Activated CD4-positive, alpha-beta T cell treated with anti-CD3 and anti-CD28 coated beads for 36 hours (primary cell): ENCODE results near the gene STS. TPM values are rescaled to one million over a fixed set of nuclear protein-coding genes. Genes with fewer than 3 reads are reported as not detected.
A peak's percentile ranks its signal among the peaks of the same experiment; 100 is the strongest.

ENCODE experiments used
- ATAC-seq: fragments of 200-7000 bp; cut with Tn5 transposase; one replicate; pipeline ENCODE4 v1.10.0; 2021; ENCODE audit warnings: mild to moderate bottlenecking, moderate library complexity
- CTCF ChIA-PET: fragments of 350-600 bp; sonication (Branson Sonifier 250); formaldehyde crosslinking; loops from one replicate; lab custom pipeline; 2021; ENCODE audit warnings: antibody characterized with exemption; lab: Charles Lee
- POLR2A ChIA-PET: fragments of 350-600 bp; sonication (Branson Sonifier 250); formaldehyde crosslinking; loops from one replicate; lab custom pipeline; 2021; ENCODE audit warnings: antibody characterized with exemption, inconsistent platforms; lab: Charles Lee
- DNase-seq: peaks from one replicate; pipeline ENCODE4 v3.0.0-alpha.2; 2020
- H3K27ac Mint-ChIP-seq: one replicate; pipeline ENCODE4 v1.8.0; 2021; ENCODE audit warnings: mixed read lengths
- H3K27me3 Mint-ChIP-seq: one replicate; pipeline ENCODE4 v1.8.0; 2021; ENCODE audit warnings: mixed read lengths
- H3K36me3 Mint-ChIP-seq: one replicate; pipeline ENCODE4 v1.8.0; 2021; ENCODE audit warnings: low read depth, mixed read lengths
- H3K4me1 Mint-ChIP-seq: one replicate; pipeline ENCODE4 v1.8.0; 2021; ENCODE audit warnings: mixed read lengths
- H3K4me3 Mint-ChIP-seq: one replicate; pipeline ENCODE4 v1.8.0; 2021; ENCODE audit warnings: mild to moderate bottlenecking, moderate library complexity, mixed read lengths
- H3K9me3 Mint-ChIP-seq: one replicate; pipeline ENCODE4 v1.8.0; 2021; ENCODE audit warnings: low read depth, mixed read lengths
- intact Hi-C, 2 experiments: fragments of 100-400 bp; cut with DNase I in 1 of 2; cut with micrococcal nuclease in 1 of 2; formaldehyde crosslinking; loops; one replicate each; pipeline versions ENCODE4 v1.14.2 to v1.15.1; 2022 to 2024; cut with DNase I, micrococcal nuclease
- total RNA-seq, 2 experiments: library from RNA; stranded (reverse); gene quantifications; one replicate each; pipeline ENCODE4 v1.2.3, GENCODE V29; 2021

STS gene
- total RNA-seq = under 1 TPM; 0.50 to 0.70 TPM

GRCh38 chrX:7147413-7147977, at the start of gene STS:
TSS of gene STS (plus strand) at chrX:7147712. CDS start at chrX:7253200, 105,488 bp downstream.
- ChIA-PET CTCF (interaction anchor here (2.8 kb wide), 1 partner anchor 14 kb away, joined by 9 read pairs; no protein-coding TSS in a partner anchor), POLR2A (no interaction called here)
- ATAC-seq (peak; percentile 28), DNase-seq (peak; percentile 47)
- Mint-ChIP-seq H3K36me3 (no peaks in the 10 kb centered on the region), H3K9me3 (no peaks in the 10 kb centered on the region), H3K27me3 (no peaks in the 10 kb centered on the region), H3K4me1 (peaks cover 17% of the 10 kb centered on the region), H3K4me3 (peak within 1 kb of the TSS; percentile 79), H3K27ac (peak within 1 kb of the TSS; percentile 86)
- intact Hi-C loops = loop anchor here in 1 of 2 experiments (5.0 kb wide), 1 partner anchor 780 kb away; the partner anchor contains the start of gene PNPLA4

- intact Hi-C loops = no loop called here
- no peaks in the 10 kb centered on the region for H3K4me1 Mint-ChIP-seq
- peaks cover 18% of the 10 kb centered on the region for H3K36me3 Mint-ChIP-seq
- no peaks in the 10 kb centered on the region for H3K9me3 Mint-ChIP-seq
- H3K4me3 Mint-ChIP-seq = no peak overlapping the region
- ATAC-seq (no peak), DNase-seq (no peak)
- ChIA-PET CTCF (no interaction called here), POLR2A (no interaction called here)
- no peak overlapping the region for H3K27ac Mint-ChIP-seq
- H3K27me3 Mint-ChIP-seq = no peaks in the 10 kb centered on the region
Observed at GRCh38 chrX:7100022-7100421, 47.5 kb upstream of the STS start.

- Mint-ChIP-seq H3K36me3 (peaks cover 19% of the 10 kb centered on the region), H3K4me1 (no peaks in the 10 kb centered on the region), H3K27me3 (no peaks in the 10 kb centered on the region), H3K9me3 (no peaks in the 10 kb centered on the region), H3K27ac (no peak overlapping the region), H3K4me3 (no peak overlapping the region)
- CTCF ChIA-PET = no interaction called here
- intact Hi-C loops = no loop called here
- no peak for DNase-seq
- POLR2A ChIA-PET = no interaction called here
- ATAC-seq = no peak
Observed at GRCh38 chrX:7102119-7102518, 45.4 kb upstream of the STS start.

GRCh38 chrX:7106649-7107048, 40.9 kb upstream of the STS start:
- Mint-ChIP-seq H3K4me3 (no peak overlapping the region), H3K4me1 (peaks cover 20% of the 10 kb centered on the region), H3K27ac (no peak overlapping the region), H3K27me3 (no peaks in the 10 kb centered on the region), H3K9me3 (no peaks in the 10 kb centered on the region), H3K36me3 (peaks cover 14% of the 10 kb centered on the region)
- no peak for DNase-seq
- ATAC-seq = no peak
- intact Hi-C loops = no loop called here
- ChIA-PET CTCF (no interaction called here), POLR2A (no interaction called here)

GRCh38 chrX:7108030-7108429, 39.5 kb upstream of the STS start:
- peaks cover 20% of the 10 kb centered on the region for H3K4me1 Mint-ChIP-seq
- ATAC-seq = no peak
- CTCF ChIA-PET = no interaction called here

GRCh38 chrX:7109049-7109531, 38.4 kb upstream of the STS start:
- ChIA-PET POLR2A (no interaction called here), CTCF (no interaction called here)
- H3K9me3 Mint-ChIP-seq = no peaks in the 10 kb centered on the region
- ATAC-seq (no peak), DNase-seq (no peak)
- peak overlapping the region; percentile 68 for H3K27ac Mint-ChIP-seq
- intact Hi-C loops = no loop called here
- no peaks in the 10 kb centered on the region for H3K27me3 Mint-ChIP-seq
- peaks cover 20% of the 10 kb centered on the region for H3K4me1 Mint-ChIP-seq
- no peak overlapping the region for H3K4me3 Mint-ChIP-seq
- peaks cover 4% of the 10 kb centered on the region for H3K36me3 Mint-ChIP-seq

More at GRCh38 chrX:7108030-7108429, 39.5 kb upstream of the STS start:
- intact Hi-C loops = no loop called here
- Mint-ChIP-seq H3K4me3 (no peak overlapping the region), H3K27me3 (no peaks in the 10 kb centered on the region), H3K36me3 (peaks cover 10% of the 10 kb centered on the region), H3K27ac (no peak overlapping the region), H3K9me3 (no peaks in the 10 kb centered on the region)
- POLR2A ChIA-PET = no interaction called here
- DNase-seq = no peak

- ATAC-seq (no peak), DNase-seq (no peak)
- Mint-ChIP-seq H3K9me3 (no peaks in the 10 kb centered on the region), H3K27me3 (no peaks in the 10 kb centered on the region), H3K4me1 (peaks cover 20% of the 10 kb centered on the region), H3K36me3 (peaks cover under 1% of the 10 kb centered on the region), H3K27ac (peak overlapping the region; percentile 25), H3K4me3 (no peak overlapping the region)
- POLR2A ChIA-PET = no interaction called here
- CTCF ChIA-PET = no interaction called here
- intact Hi-C loops = no loop called here
Observed at GRCh38 chrX:7109838-7110793, 37.4 kb upstream of the STS start.

- intact Hi-C loops = no loop called here
- peaks cover 20% of the 10 kb centered on the region for H3K4me1 Mint-ChIP-seq
- H3K27ac Mint-ChIP-seq = peak overlapping the region; percentile 37
- no peak overlapping the region for H3K4me3 Mint-ChIP-seq
- no peak for DNase-seq
- H3K36me3 Mint-ChIP-seq = no peaks in the 10 kb centered on the region
- no peaks in the 10 kb centered on the region for H3K27me3 Mint-ChIP-seq
- POLR2A ChIA-PET = no interaction called here
- CTCF ChIA-PET = no interaction called here
- peak; percentile 42 for ATAC-seq
- no peaks in the 10 kb centered on the region for H3K9me3 Mint-ChIP-seq
Observed at GRCh38 chrX:7110821-7111276, 36.7 kb upstream of the STS start.

- POLR2A ChIA-PET = no interaction called here
- H3K4me1 Mint-ChIP-seq = peaks cover 20% of the 10 kb centered on the region
- no peaks in the 10 kb centered on the region for H3K9me3 Mint-ChIP-seq
- no peak for ATAC-seq
- H3K4me3 Mint-ChIP-seq = no peak overlapping the region
- H3K27ac Mint-ChIP-seq = no peak overlapping the region
- CTCF ChIA-PET = no interaction called here
- H3K36me3 Mint-ChIP-seq = no peaks in the 10 kb centered on the region
- no peak for DNase-seq
- intact Hi-C loops = no loop called here
- no peaks in the 10 kb centered on the region for H3K27me3 Mint-ChIP-seq
Observed at GRCh38 chrX:7111518-7111917, 36.0 kb upstream of the STS start.

GRCh38 chrX:7112071-7112470, 35.4 kb upstream of the STS start:
- Mint-ChIP-seq H3K4me3 (no peak overlapping the region), H3K27me3 (no peaks in the 10 kb centered on the region)
- no peak for ATAC-seq

GRCh38 chrX:7115557-7115956, 32.0 kb upstream of the STS start:
- DNase-seq = no peak
- ChIA-PET POLR2A (no interaction called here), CTCF (no interaction called here)
- H3K9me3 Mint-ChIP-seq = no peaks in the 10 kb centered on the region
- ATAC-seq = no peak
- peaks cover 6% of the 10 kb centered on the region for H3K4me1 Mint-ChIP-seq
- no peak overlapping the region for H3K4me3 Mint-ChIP-seq
- no peak overlapping the region for H3K27ac Mint-ChIP-seq
- intact Hi-C loops = no loop called here
- no peaks in the 10 kb centered on the region for H3K27me3 Mint-ChIP-seq
- peaks cover 10% of the 10 kb centered on the region for H3K36me3 Mint-ChIP-seq

More at GRCh38 chrX:7112071-7112470, 35.4 kb upstream of the STS start:
- POLR2A ChIA-PET = no interaction called here
- H3K27ac Mint-ChIP-seq = no peak overlapping the region
- no peak for DNase-seq
- H3K4me1 Mint-ChIP-seq = peaks cover 20% of the 10 kb centered on the region
- intact Hi-C loops = no loop called here
- peaks cover 3% of the 10 kb centered on the region for H3K36me3 Mint-ChIP-seq
- H3K9me3 Mint-ChIP-seq = no peaks in the 10 kb centered on the region
- CTCF ChIA-PET = no interaction called here
